IMR-90 (cell line): ENCODE data around the gene SPRR2A. TPM values are rescaled to one million over a fixed set of nuclear protein-coding genes. Genes with fewer than 3 reads are reported as not detected.

Source experiments
- ATAC-seq: fragments of 200-7000 bp; cut with Tn5 transposase; 2 replicates; pipeline ENCODE4 v1.9.1; 2020; ENCODE audit warnings: low read depth, mild to moderate bottlenecking, moderate library complexity
- BruUV-seq: library from RNA; stranded (reverse); fragments of 400-500 nt; replicated peaks from 2 replicates; lab custom pipeline; 2021; lab: Mats Ljungman, UMichigan
- CTCF ChIA-PET: fragments of 300-600 bp; formaldehyde crosslinking; extraction: SDS; loops from one replicate; lab custom pipeline; 2021; ENCODE audit warnings: antibody characterized with exemption; lab: Yijun Ruan, JAX
- POLR2A ChIA-PET: fragments of 300-600 bp; sonication (Branson Sonifier 250); formaldehyde crosslinking; loops from one replicate; lab custom pipeline; 2022; ENCODE audit warnings: antibody characterized with exemption; ENCODE audit not compliant: unreplicated experiment; lab: Charles Lee
- DNase-seq: peaks from one replicate; pipeline ENCODE4 v3.0.0; 2013
- H2AFZ ChIP-seq: replicated peaks from 2 replicates; pipeline ENCODE3; 2013; ENCODE audit warnings: low read length, mild to moderate bottlenecking; ENCODE audit not compliant: poor library complexity
- H2AK5ac ChIP-seq: 2 replicates; pipeline ENCODE4 v1.6.1; 2013; ENCODE audit warnings: low read depth, low read length, inconsistent platforms
- H2AK9ac ChIP-seq: replicated peaks from 2 replicates; pipeline ENCODE3; 2013; ENCODE audit warnings: mild to moderate bottlenecking, low read depth, low read length, moderate library complexity; ENCODE audit not compliant: poor library complexity
- H2BK120ac ChIP-seq: 2 replicates; pipeline ENCODE4 v1.6.1; 2013; ENCODE audit warnings: low read depth, low read length, inconsistent platforms
- H2BK15ac ChIP-seq: 3 replicates; pipeline ENCODE4 v1.6.1; 2013; ENCODE audit warnings: low read depth, low read length, inconsistent platforms
- H2BK20ac ChIP-seq: 2 replicates; pipeline ENCODE4 v1.6.1; 2013; ENCODE audit warnings: low read depth, mild to moderate bottlenecking, inconsistent platforms, low read length, moderate library complexity
- H2BK5ac ChIP-seq: 2 replicates; pipeline ENCODE4 v1.6.1; 2013; ENCODE audit warnings: mild to moderate bottlenecking, low read depth, low read length, inconsistent platforms; ENCODE audit not compliant: poor library complexity, severe bottlenecking
- H3K14ac ChIP-seq: replicated peaks from 2 replicates; pipeline ENCODE4 v1.6.1; 2013; ENCODE audit warnings: low read depth, low read length, inconsistent platforms
- H3K18ac ChIP-seq: 2 replicates; pipeline ENCODE4 v1.6.1; 2013; ENCODE audit warnings: low read depth, low read length, control low read depth
- H3K23ac ChIP-seq: 2 replicates; pipeline ENCODE4 v1.6.1; 2013; ENCODE audit warnings: low read depth, low read length, inconsistent platforms
- H3K27ac ChIP-seq: 2 replicates; pipeline ENCODE4 v1.5.1; 2013; ENCODE audit warnings: mild to moderate bottlenecking, control low read depth, low read length; ENCODE audit not compliant: insufficient read depth
- H3K27me3 ChIP-seq: 2 replicates; pipeline ENCODE4 v1.6.1; 2013; ENCODE audit warnings: low read length; ENCODE audit not compliant: control insufficient read depth, insufficient read depth
- H3K36me3 ChIP-seq: 2 replicates; pipeline ENCODE4 v1.6.1; 2013; ENCODE audit warnings: low read length, mixed read lengths; ENCODE audit not compliant: control insufficient read depth, insufficient read depth
- H3K4ac ChIP-seq: 2 replicates; pipeline ENCODE4 v1.6.1; 2013; ENCODE audit warnings: low read depth, low read length, inconsistent platforms
- H3K4me1 ChIP-seq: 2 replicates; pipeline ENCODE4 v1.6.1; 2013; ENCODE audit warnings: low read length, mixed read lengths; ENCODE audit not compliant: control insufficient read depth, insufficient read depth
- H3K4me2 ChIP-seq: 2 replicates; pipeline ENCODE4 v1.6.1; 2013; ENCODE audit warnings: low read depth, mild to moderate bottlenecking, control low read depth, low read length, moderate library complexity
- H3K4me3 ChIP-seq: 2 replicates; pipeline ENCODE4 v1.5.1; 2013; ENCODE audit warnings: low read depth, mild to moderate bottlenecking, control low read depth, low read length, moderate library complexity; ENCODE audit not compliant: insufficient read depth
- H3K56ac ChIP-seq: 2 replicates; pipeline ENCODE4 v1.6.1; 2013; ENCODE audit warnings: low read length, inconsistent platforms; ENCODE audit not compliant: insufficient read depth; ENCODE audit errors: extremely low read depth
- H3K79me1 ChIP-seq, 2 experiments: 2 replicates each; pipeline ENCODE4 v1.6.1; 2013; ENCODE audit warnings: low read length in 2 of 2, inconsistent platforms in 1 of 2, low read depth in 1 of 2
- H3K9ac ChIP-seq: 2 replicates; pipeline ENCODE4 v1.6.1; 2013; ENCODE audit warnings: low read depth, low read length, control low read depth
- H3K9me1 ChIP-seq: 2 replicates; pipeline ENCODE4 v1.6.1; 2013; ENCODE audit warnings: low read length, inconsistent platforms; ENCODE audit not compliant: insufficient read depth
- H3K9me3 ChIP-seq: 2 replicates; pipeline ENCODE4 v1.6.1; 2013; ENCODE audit warnings: low read length; ENCODE audit not compliant: control insufficient read depth, insufficient read depth
- H4K20me1 ChIP-seq: 2 replicates; pipeline ENCODE4 v1.6.1; 2013; ENCODE audit warnings: low read length, inconsistent platforms; ENCODE audit not compliant: insufficient read depth
- H4K5ac ChIP-seq: 2 replicates; pipeline ENCODE4 v1.6.1; 2013; ENCODE audit warnings: mild to moderate bottlenecking, low read depth, low read length, control low read depth
- H4K8ac ChIP-seq, 2 experiments: 2 replicates each; pipeline ENCODE4 v1.6.1; 2013; ENCODE audit warnings: low read depth in 2 of 2, low read length in 2 of 2, control low read depth in 1 of 2, inconsistent platforms in 1 of 2
- H4K91ac ChIP-seq: 2 replicates; pipeline ENCODE4 v1.6.1; 2013; ENCODE audit warnings: low read depth, low read length, inconsistent platforms; ENCODE audit not compliant: insufficient read depth
- BHLHE40 ChIP-seq: fragments of 150-350 bp; IDR thresholded peaks from 2 replicates; pipeline ENCODE4 v1.6.1; 2016; ENCODE audit warnings: mild to moderate bottlenecking, low read depth, low read length
- CEBPB ChIP-seq: IDR thresholded peaks from 2 replicates; pipeline ENCODE4 v1.6.1; 2012; ENCODE audit warnings: low read depth, low read length, improper control_type of control experiment
- CHD1 ChIP-seq: IDR thresholded peaks from 2 replicates; pipeline ENCODE4 v1.6.1; 2012; ENCODE audit warnings: low read depth, low read length, improper control_type of control experiment
- FOS ChIP-seq: fragments of 150-350 bp; IDR thresholded peaks from 2 replicates; pipeline ENCODE4 v1.6.1; 2016; ENCODE audit warnings: low read depth, low read length
- MAFK ChIP-seq: IDR thresholded peaks from 2 replicates; pipeline ENCODE4 v1.6.1; 2012; ENCODE audit warnings: low read depth, low read length, improper control_type of control experiment
- MAZ ChIP-seq: IDR thresholded peaks from 2 replicates; pipeline ENCODE4 v1.6.1; 2012; ENCODE audit warnings: low read depth, mild to moderate bottlenecking, low read length, improper control_type of control experiment, moderate library complexity, borderline replicate concordance
- MXI1 ChIP-seq: IDR thresholded peaks from 2 replicates; pipeline ENCODE4 v1.6.1; 2012; ENCODE audit warnings: low read depth, mild to moderate bottlenecking, low read length, moderate library complexity, borderline replicate concordance
- NFE2L2 ChIP-seq: fragments of 150-350 bp; IDR thresholded peaks from 2 replicates; pipeline ENCODE4 v1.6.1; 2016; ENCODE audit warnings: low read depth, mild to moderate bottlenecking, low read length
- POLR2A ChIP-seq: IDR thresholded peaks from 2 replicates; pipeline ENCODE4 v1.6.1; 2012; ENCODE audit warnings: mild to moderate bottlenecking, low read depth, low read length
- RAD21 ChIP-seq: IDR thresholded peaks from 2 replicates; pipeline ENCODE4 v1.6.1; 2012; ENCODE audit warnings: low read length, improper control_type of control experiment
- RCOR1 ChIP-seq: IDR thresholded peaks from 2 replicates; pipeline ENCODE4 v1.6.1; 2012; ENCODE audit warnings: mild to moderate bottlenecking, low read length, improper control_type of control experiment; ENCODE audit not compliant: insufficient replicate concordance
- RFX5 ChIP-seq: IDR thresholded peaks from 2 replicates; pipeline ENCODE4 v1.8.0; 2012; ENCODE audit warnings: low read depth, mild to moderate bottlenecking, low read length, moderate library complexity
- SMC3 ChIP-seq: fragments of 150-350 bp; IDR thresholded peaks from 2 replicates; pipeline ENCODE4 v1.6.1; 2016; ENCODE audit warnings: low read depth, mild to moderate bottlenecking, antibody characterized with exemption, low read length, moderate library complexity
- USF2 ChIP-seq: fragments of 150-350 bp; IDR thresholded peaks from 2 replicates; pipeline ENCODE4 v1.6.1; 2017; ENCODE audit warnings: mild to moderate bottlenecking, antibody characterized with exemption, low read length, low read depth
- WGBS, 2 experiments: methylation state at CpG; one replicate each; pipeline versions ENCODE4 v1.1.5 to v1.1.7; 2013; ENCODE audit warnings: missing lambda C conversion rate in 2 of 2; ENCODE audit not compliant: insufficient read length in 1 of 2; ENCODE audit errors: extremely low coverage in 2 of 2; 5-methylcytosine and 5-hydroxymethylcytosine counted together
- dilution Hi-C: fragments of 300-500 bp; cut with HindIII; formaldehyde crosslinking; loops from one replicate; pipeline ENCODE4 v1.14.3; 2018; ENCODE audit warnings: low sequenced_read_pairs; ENCODE audit not compliant: unreplicated experiment
- in situ Hi-C: fragments of 300-500 bp; cut with MboI; formaldehyde crosslinking; loops from 3 replicates; pipeline ENCODE4 v1.14.3; 2019; ENCODE audit warnings: low sequenced_read_pairs, inconsistent platforms, mixed read lengths
- intact Hi-C: fragments of 100-400 bp; cut with micrococcal nuclease; formaldehyde crosslinking; loops from 2 replicates; pipeline ENCODE4 v1.10.0; 2022
- polyA plus RNA-seq, 3 experiments: library from polyadenylated mRNA; depleted of rRNA; stranded (reverse); fragments of >200 nt; gene quantifications; 2 replicates each; pipeline ENCODE4 v1.2.3, GENCODE V29; 2012; ENCODE audit warnings: low replicate concordance in 1 of 3
- total RNA-seq: library from RNA; depleted of rRNA; stranded (reverse); fragments of >200 nt; gene quantifications from 2 replicates; pipeline ENCODE4 v1.2.3, GENCODE V29; 2012
- TF ChIP-seq, protein P1 (sequence below): fragments of 150-350 bp; IDR thresholded peaks from 2 replicates; pipeline ENCODE4 v1.6.1; 2016; ENCODE audit warnings: low read depth, mild to moderate bottlenecking, low read length, moderate library complexity, borderline replicate concordance
- TF ChIP-seq, protein P2 (sequence below): conservative IDR thresholded peaks from 2 replicates; pipeline ENCODE4 v1.5.1; 2012; ENCODE audit warnings: mild to moderate bottlenecking, low read depth, low read length, improper control_type of control experiment

The SPRR2A gene
- total and polyA plus RNA-seq, 2 of the 4 experiments (the other 2 are of a cell fraction), result not detected

DNA sequence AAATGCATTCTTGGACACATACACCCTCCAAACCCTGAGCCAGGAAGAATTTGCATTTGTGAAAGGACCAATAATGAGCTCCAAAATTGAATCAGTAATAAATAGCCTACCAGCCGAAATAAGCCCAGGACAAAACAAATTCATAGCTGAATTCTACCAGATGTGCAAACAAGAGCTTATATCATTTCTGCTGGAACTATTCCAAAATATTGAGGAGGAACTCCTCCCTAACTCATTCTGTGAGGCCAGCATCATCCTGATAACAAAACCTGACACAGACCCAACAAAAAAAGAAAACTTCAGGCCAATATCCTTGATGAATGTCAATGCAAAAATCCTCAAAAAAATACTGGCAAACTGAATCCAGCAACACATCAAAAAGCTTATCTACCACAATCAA is 30.3 kb upstream of the SPRR2A start:
- Histone ChIP-seq H3K4me1 (no peaks in the 10 kb centered on the region), H4K5ac (no peak overlapping the region), H2BK120ac (no peak overlapping the region), H3K23ac (no peak overlapping the region), H3K4me2 (no peak overlapping the region), H2BK20ac (no peak overlapping the region), H3K4me3 (no peak overlapping the region), H4K20me1 (no peaks in the 10 kb centered on the region), H3K79me1 (no peaks in the 10 kb centered on the region), H3K4ac (no peak overlapping the region), H3K27ac (no peak overlapping the region), H3K9ac (no peak overlapping the region), H3K14ac (no peak overlapping the region), H3K9me1 (no peaks in the 10 kb centered on the region), H4K8ac (no peak overlapping the region), H4K91ac (no peak overlapping the region), H2AFZ (no peak overlapping the region), H3K18ac (no peak overlapping the region), H3K36me3 (no peaks in the 10 kb centered on the region), H3K27me3 (no peaks in the 10 kb centered on the region), H3K9me3 (no peaks in the 10 kb centered on the region), H3K56ac (no peak overlapping the region), H2AK5ac (no peak overlapping the region), H2BK15ac (no peak overlapping the region), H2BK5ac (no peak overlapping the region), H2AK9ac (no peak overlapping the region)
- BruUV-seq, result no TSS peak
- POLR2A ChIA-PET, result no interaction called here
- intact Hi-C loops, result no loop called here
- dilution Hi-C loops, result no loop called here
- CTCF ChIA-PET, result no interaction called here
- WGBS, 2 experiments, result no CpG with 5 or more reads among the region's 1 CpG
- DNase-seq, result no peak
- no peak for ATAC-seq
- TF ChIP-seq MXI1, result no peak
- TF ChIP-seq NFE2L2, result no peak
- TF ChIP-seq FOS, result no peak
- TF ChIP-seq CEBPB, result no peak
- no peak for TF ChIP-seq RFX5
- no peak for TF ChIP-seq MAFK
- TF ChIP-seq USF2, result no peak
- TF ChIP-seq POLR2A, result no peak
- TF ChIP-seq MAZ, result no peak
- TF ChIP-seq, protein P1, sequence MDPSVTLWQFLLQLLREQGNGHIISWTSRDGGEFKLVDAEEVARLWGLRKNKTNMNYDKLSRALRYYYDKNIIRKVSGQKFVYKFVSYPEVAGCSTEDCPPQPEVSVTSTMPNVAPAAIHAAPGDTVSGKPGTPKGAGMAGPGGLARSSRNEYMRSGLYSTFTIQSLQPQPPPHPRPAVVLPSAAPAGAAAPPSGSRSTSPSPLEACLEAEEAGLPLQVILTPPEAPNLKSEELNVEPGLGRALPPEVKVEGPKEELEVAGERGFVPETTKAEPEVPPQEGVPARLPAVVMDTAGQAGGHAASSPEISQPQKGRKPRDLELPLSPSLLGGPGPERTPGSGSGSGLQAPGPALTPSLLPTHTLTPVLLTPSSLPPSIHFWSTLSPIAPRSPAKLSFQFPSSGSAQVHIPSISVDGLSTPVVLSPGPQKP, result no peak
- no peak for TF ChIP-seq CHD1
- no peak for TF ChIP-seq SMC3
- no peak for TF ChIP-seq BHLHE40
- TF ChIP-seq RCOR1, result no peak
- TF ChIP-seq RAD21, result no peak
- TF ChIP-seq, protein P2, sequence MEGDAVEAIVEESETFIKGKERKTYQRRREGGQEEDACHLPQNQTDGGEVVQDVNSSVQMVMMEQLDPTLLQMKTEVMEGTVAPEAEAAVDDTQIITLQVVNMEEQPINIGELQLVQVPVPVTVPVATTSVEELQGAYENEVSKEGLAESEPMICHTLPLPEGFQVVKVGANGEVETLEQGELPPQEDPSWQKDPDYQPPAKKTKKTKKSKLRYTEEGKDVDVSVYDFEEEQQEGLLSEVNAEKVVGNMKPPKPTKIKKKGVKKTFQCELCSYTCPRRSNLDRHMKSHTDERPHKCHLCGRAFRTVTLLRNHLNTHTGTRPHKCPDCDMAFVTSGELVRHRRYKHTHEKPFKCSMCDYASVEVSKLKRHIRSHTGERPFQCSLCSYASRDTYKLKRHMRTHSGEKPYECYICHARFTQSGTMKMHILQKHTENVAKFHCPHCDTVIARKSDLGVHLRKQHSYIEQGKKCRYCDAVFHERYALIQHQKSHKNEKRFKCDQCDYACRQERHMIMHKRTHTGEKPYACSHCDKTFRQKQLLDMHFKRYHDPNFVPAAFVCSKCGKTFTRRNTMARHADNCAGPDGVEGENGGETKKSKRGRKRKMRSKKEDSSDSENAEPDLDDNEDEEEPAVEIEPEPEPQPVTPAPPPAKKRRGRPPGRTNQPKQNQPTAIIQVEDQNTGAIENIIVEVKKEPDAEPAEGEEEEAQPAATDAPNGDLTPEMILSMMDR, result no peak
- in situ Hi-C loops, result no loop called here
